SK-N-SH (cell line): ENCODE data around the gene EDA.

ENCODE experiments used
- CHD2 ChIP-seq: fragments of 150-350 bp; IDR thresholded peaks from 2 replicates; pipeline ENCODE4 v1.6.1; 2018; ENCODE audit warnings: low read length; ENCODE audit not compliant: partially characterized antibody
- FOXJ3 ChIP-seq: sonication (generic); formaldehyde crosslinking; IDR thresholded peaks from 2 replicates; pipeline ENCODE4 v1.5.1; 2020; ENCODE audit warnings: mild to moderate bottlenecking, missing genetic modification reagents
- MXI1 ChIP-seq: IDR thresholded peaks from 2 replicates; pipeline ENCODE4 v1.6.1; 2012; ENCODE audit warnings: mild to moderate bottlenecking, low read depth, low read length, improper control_type of control experiment
- POLR2AphosphoS5 ChIP-seq: IDR thresholded peaks from 2 replicates; pipeline ENCODE4 v1.6.1; 2012; ENCODE audit warnings: low read depth, low read length
- RCOR1 ChIP-seq: fragments of 150-350 bp; IDR thresholded peaks from 2 replicates; pipeline ENCODE4 v1.6.1; 2017; ENCODE audit warnings: antibody characterized with exemption, low read length
- RXRA ChIP-seq: IDR thresholded peaks from 2 replicates; pipeline ENCODE4 v1.4.0; 2012; ENCODE audit warnings: low read depth, mild to moderate bottlenecking, borderline replicate concordance
- SIN3A ChIP-seq: IDR thresholded peaks from 2 replicates; pipeline ENCODE4 v1.6.1; 2012; ENCODE audit warnings: low read depth, mild to moderate bottlenecking, low read length, moderate library complexity, borderline replicate concordance
- SMC3 ChIP-seq: IDR thresholded peaks from 2 replicates; pipeline ENCODE4 v1.6.1; 2012; ENCODE audit warnings: low read depth, low read length, improper control_type of control experiment
- TAF1 ChIP-seq: IDR thresholded peaks from 2 replicates; pipeline ENCODE4 v1.6.1; 2012; ENCODE audit warnings: low read depth, mild to moderate bottlenecking, low read length, moderate library complexity, borderline replicate concordance
- TCF12 ChIP-seq: IDR thresholded peaks from 2 replicates; pipeline ENCODE4 v1.4.0; 2012
- YY1 ChIP-seq: IDR thresholded peaks from 2 replicates; pipeline ENCODE4 v1.4.0; 2012; ENCODE audit warnings: low read depth, mild to moderate bottlenecking
- TF ChIP-seq, protein P1 (sequence below): fragments of 200-600 bp; sonication (generic); IDR thresholded peaks from 2 replicates; pipeline ENCODE4 v1.6.1; 2017; ENCODE audit warnings: antibody characterized with exemption, mild to moderate bottlenecking, moderate library complexity
- TF ChIP-seq, protein P2 (sequence below): IDR thresholded peaks from 2 replicates; pipeline ENCODE4 v1.6.1; 2012; ENCODE audit warnings: mild to moderate bottlenecking, low read depth, low read length, moderate library complexity
- TF ChIP-seq, protein P3 (sequence below): IDR thresholded peaks from 2 replicates; pipeline ENCODE4 v1.4.0; 2012; ENCODE audit warnings: low read depth

DNA sequence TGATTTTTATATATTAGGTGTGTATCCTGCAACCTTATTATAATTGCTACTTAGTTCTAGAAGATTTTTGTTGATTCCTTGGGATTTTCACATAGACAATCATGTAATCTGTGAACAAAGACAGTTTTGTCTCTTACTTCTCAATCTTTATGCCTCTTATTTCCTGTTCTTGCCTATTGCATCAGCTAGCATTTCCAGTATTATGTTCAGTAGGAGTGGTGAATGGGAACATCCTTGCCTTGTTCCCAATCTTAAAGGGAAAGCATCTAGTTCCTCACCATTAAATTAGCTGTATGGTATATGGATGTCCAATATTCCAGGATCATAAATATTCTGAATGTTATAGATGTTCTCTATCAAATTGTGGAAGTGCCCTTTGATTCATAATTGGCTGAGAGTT is 392.0 kb downstream of the EDA start:
- TF ChIP-seq TCF12 (no peak), YY1 (no peak), TAF1 (no peak), SIN3A (no peak), RXRA (no peak), POLR2AphosphoS5 (no peak), CHD2 (no peak), SMC3 (no peak), FOXJ3 (CRISPR knock-in tag) (no peak), MXI1 (no peak), RCOR1 (no peak)
- TF ChIP-seq, protein P1, sequence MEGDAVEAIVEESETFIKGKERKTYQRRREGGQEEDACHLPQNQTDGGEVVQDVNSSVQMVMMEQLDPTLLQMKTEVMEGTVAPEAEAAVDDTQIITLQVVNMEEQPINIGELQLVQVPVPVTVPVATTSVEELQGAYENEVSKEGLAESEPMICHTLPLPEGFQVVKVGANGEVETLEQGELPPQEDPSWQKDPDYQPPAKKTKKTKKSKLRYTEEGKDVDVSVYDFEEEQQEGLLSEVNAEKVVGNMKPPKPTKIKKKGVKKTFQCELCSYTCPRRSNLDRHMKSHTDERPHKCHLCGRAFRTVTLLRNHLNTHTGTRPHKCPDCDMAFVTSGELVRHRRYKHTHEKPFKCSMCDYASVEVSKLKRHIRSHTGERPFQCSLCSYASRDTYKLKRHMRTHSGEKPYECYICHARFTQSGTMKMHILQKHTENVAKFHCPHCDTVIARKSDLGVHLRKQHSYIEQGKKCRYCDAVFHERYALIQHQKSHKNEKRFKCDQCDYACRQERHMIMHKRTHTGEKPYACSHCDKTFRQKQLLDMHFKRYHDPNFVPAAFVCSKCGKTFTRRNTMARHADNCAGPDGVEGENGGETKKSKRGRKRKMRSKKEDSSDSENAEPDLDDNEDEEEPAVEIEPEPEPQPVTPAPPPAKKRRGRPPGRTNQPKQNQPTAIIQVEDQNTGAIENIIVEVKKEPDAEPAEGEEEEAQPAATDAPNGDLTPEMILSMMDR = no peak
- TF ChIP-seq, protein P2, sequence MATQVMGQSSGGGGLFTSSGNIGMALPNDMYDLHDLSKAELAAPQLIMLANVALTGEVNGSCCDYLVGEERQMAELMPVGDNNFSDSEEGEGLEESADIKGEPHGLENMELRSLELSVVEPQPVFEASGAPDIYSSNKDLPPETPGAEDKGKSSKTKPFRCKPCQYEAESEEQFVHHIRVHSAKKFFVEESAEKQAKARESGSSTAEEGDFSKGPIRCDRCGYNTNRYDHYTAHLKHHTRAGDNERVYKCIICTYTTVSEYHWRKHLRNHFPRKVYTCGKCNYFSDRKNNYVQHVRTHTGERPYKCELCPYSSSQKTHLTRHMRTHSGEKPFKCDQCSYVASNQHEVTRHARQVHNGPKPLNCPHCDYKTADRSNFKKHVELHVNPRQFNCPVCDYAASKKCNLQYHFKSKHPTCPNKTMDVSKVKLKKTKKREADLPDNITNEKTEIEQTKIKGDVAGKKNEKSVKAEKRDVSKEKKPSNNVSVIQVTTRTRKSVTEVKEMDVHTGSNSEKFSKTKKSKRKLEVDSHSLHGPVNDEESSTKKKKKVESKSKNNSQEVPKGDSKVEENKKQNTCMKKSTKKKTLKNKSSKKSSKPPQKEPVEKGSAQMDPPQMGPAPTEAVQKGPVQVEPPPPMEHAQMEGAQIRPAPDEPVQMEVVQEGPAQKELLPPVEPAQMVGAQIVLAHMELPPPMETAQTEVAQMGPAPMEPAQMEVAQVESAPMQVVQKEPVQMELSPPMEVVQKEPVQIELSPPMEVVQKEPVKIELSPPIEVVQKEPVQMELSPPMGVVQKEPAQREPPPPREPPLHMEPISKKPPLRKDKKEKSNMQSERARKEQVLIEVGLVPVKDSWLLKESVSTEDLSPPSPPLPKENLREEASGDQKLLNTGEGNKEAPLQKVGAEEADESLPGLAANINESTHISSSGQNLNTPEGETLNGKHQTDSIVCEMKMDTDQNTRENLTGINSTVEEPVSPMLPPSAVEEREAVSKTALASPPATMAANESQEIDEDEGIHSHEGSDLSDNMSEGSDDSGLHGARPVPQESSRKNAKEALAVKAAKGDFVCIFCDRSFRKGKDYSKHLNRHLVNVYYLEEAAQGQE = no peak
- TF ChIP-seq, protein P3, sequence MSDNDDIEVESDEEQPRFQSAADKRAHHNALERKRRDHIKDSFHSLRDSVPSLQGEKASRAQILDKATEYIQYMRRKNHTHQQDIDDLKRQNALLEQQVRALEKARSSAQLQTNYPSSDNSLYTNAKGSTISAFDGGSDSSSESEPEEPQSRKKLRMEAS = no peak
